Superior temporal gyrus (tissue), 1 donor: ENCODE measurements around the gene GRK6.
"Not testable (repeated sequence)": the region's sequence is repeated elsewhere in the genome, so short reads cannot be mapped to it uniquely, and the experiment has no call there.

Source experiments
- DNase-seq: peaks from one replicate; pipeline ENCODE4 v3.0.0-alpha.2; 2016; ENCODE audit errors: extremely low spot score

Gene GRK6

DNA sequence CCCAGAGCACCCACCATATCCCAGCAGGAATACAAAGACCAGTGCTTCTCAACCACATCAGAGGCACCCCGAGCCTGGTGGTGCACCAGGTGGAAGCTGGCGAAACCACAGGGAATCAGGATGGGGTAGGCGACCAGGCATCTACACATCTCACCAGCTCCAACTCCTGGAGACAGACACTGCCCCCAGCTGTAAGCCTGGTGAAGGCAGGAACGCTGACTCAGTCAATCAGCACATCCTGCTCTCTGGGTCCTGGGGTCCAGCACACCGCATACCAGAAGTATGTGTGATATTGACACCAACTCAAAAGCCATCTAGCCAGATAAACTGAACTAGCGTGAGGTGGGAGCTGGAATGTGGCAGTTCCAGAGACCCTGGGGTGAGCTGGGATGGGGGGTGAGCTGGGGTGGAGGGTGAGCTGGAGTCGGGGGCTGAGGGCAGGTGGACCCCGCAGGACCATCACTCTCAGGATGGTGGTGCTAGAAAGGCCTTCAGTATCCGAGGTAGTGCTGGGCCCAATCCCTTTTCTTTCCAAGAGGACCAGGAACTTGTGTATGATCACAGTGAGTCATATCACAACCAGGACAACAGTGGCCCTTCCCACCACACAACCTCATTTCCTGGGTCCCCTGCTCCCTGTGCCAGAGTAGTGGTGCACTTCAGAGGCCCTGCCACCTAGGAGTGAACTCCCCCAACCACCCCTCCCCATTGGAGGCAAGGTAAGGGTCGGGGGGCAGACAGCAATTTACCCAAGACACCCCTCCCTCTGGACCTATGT is 44.5 kb downstream of the GRK6 start:
- no peak for DNase-seq

DNA sequence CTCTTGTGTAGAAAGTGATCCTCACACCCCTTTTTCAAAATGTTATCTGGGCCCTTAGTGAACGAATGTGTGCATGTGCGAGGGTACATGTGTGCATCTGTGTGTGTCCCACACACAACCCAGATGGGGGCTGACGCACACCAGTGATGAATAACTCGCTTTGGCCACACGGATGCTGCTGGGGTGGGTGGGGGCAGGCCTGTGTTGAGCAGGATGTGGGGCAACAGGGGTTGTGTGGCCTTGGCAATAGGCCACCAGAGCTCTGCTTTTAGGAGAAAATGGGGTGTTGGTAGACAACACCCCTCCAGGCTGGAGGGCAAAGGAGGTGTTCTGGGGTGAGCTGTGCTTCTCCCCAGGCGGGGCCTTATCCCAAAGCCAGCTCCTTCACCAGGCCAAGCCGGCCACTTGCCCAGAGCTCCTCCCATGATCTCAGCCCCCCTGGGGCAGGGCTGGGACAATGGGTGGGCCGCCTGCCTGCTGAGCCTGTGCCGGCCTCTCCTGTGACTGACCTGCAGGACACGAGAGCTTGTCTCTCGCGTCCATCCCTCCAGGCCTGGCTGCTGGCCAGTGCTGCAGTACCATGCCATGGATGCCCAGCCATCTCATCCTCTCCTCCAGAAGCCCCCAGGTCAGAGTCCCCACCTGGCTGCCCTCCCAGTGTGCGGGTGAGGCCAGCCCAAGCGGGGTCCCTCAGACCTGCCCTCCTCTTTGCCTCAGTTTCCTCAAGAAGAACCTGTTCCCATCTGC is 45.3 kb downstream of the GRK6 start:
- DNase-seq, result no peak

DNA sequence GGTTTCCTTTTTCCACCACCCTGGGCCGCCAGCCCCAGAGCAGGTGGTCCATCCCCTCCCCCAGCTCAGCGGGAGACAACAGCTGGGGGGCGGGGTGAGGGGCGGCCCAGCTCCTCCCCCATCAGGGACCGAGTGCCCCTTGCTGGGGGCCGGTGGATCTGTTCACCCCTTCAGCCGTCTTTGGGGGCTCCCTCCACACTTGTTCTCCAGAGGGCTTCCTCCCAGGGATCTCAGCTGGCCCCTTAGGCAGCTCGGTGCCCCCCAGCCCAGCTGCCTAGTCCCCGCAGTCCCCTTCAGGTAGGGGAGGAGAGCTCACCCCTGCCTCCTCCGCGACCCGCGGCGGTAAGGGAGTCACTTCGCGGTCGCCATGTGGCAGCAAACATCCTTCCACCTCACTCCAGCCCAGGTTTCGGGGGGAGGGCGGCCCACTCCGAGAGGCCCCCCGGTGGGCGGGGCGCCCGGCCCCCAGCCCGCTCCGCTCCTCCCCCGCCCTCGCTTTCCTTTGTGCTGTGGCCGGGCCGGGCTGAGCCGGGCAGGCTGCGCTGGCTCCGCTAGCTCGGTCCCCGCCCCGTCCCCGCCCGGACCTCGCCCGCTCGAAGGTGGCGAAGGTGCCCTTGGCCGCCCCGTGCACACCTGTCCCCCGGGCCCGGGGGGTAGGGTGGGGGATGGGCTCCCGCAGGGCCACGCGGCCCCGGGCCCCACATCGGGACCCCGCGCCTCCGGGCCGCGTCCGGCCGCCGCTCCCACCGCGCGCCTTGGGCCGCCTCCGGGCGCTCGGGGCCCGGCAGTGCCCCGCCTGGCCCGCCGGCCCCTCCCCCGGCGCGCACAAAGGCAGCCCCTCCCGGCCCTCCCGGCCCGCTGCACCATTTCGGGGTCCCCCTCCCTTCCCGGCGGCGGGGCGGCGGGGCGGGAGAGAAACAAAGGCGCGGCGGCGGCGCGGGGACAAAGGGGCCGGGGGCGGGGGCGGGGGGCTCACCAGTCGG is 46.3 kb downstream of the GRK6 start:
- no peak for DNase-seq

DNA sequence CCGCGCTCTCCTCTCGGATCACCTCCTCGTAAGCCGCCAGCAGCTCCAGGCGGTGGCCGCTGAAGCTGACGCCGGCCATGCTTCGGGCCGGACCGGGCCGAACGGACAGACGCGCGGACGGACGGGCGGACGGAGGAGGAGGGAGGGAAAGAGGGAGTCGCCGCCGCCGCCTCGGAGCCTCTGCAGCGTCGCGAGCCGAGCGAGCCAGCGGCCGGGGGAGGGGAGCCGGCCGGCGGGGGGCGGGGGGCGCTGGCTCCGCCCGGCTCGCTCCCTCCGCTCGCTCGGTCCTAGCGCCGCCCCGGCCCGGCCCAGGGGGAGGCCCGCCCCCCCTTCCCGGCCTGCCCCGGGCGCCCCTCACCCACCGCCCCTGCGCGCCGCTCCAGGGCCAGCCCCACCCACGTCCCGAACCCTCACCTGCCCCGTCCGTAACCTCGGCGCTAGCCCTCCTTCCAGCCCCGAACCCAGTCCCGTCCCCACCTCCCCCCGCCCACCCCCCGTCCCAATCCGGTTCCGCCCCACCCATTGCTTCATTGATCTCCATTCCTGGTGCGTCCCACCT is 47.0 kb downstream of the GRK6 start, which contains the start of gene DBN1:
DBN1 (minus strand) TSS at position 192 of the 559 bp plus-strand sequence; CDS start at position 79, 113 bp downstream.
- DNase-seq, result no peak

DNA sequence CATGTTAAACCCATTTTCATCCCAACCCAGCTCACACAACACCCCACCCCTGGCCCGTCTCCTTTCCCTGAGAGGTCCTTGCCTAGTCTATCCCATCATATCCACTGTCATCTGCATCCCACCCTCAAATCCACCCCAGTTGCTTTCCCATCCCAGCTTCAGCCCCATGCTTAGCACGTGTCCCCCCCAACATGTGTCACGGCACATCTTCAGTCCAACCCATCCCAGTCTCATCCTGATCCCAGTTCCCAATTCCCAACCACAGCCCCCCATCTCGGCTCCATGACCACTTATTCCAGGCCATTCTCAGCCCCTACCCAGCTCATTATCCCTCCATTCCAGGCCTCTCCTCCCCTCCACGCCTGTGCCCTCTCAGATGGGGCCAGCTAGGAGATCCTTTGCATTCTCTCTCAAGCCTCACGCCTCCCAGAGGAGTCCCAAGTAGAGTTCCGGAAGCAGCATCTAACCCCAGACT is 47.6 kb downstream of the GRK6 start:
- DNase-seq, result no peak

DNA sequence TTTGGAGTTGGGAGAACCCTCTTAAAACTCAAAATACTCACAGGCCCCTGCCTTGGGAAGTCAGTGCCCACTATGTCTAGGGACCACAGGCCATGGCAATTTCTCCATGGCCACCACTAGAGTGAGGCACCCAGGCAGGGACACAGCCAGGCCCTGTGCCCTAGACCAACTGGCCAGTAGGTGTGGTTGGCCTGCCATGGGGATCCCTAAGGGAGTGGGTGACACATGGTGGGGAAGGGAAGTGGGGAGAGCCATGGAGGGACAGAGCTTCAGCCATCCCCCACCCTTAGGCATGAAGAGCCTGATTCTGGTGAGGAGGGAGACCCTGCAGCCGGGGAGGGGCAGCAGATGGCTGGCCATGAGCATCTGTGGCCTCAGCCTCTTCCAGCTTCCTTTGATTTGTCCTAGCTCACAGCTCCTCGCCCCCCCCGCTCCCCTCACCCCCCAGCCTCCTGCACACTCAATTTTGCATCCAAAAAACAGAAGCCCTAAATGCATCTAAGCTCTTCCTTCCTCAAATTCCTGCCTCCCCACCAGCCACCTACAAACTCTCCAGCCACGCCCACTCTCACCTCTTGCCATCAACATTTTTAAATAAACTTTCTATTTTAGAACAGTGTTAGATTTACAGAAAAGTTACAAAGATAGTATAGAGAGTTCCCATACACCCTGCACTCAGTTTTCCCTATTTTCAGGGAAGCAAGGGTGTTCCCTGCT is 48.5 kb downstream of the GRK6 start:
- no peak for DNase-seq

DNA sequence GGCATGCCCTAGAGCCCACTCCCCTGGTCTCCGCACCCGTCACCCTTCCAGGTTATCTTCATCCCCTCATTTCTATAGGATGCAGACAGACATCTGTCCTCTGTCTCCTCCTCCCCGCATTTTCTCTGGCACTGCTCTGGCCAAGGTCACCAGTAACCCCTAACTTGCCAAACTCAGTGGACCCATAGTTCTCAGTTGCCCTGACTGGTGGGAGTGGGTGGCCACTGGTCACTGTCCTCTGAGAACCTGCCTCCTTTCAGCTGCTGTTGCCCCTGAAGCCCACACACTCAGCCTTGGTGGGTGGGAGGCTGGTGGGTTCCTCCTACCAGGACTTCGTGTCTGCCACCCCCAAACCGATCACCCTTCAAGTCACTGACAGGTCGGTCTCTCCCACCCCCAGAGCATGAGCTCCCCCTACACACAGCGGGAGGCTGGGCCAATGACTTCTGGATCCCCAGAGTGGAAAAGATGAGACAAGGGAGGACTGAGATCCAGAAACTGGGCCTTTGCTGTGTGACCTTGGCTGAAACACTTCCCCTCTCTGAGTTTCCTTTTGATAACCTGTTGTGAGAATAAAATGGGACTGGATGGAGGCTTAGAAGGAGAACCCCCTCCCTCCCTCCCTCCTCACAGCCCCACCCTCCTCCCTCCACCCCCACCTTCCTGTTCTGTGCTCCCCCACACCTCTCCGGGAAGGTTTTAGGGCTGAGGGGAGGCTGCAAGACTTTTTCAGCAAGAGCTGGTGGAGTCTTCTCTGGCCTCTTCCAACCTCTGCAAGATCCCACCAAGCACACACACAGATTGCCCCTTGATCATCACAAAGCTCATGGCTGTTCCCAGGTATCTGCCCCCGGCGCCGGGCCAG is 49.3 kb downstream of the GRK6 start:
- DNase-seq, result no peak

DNA sequence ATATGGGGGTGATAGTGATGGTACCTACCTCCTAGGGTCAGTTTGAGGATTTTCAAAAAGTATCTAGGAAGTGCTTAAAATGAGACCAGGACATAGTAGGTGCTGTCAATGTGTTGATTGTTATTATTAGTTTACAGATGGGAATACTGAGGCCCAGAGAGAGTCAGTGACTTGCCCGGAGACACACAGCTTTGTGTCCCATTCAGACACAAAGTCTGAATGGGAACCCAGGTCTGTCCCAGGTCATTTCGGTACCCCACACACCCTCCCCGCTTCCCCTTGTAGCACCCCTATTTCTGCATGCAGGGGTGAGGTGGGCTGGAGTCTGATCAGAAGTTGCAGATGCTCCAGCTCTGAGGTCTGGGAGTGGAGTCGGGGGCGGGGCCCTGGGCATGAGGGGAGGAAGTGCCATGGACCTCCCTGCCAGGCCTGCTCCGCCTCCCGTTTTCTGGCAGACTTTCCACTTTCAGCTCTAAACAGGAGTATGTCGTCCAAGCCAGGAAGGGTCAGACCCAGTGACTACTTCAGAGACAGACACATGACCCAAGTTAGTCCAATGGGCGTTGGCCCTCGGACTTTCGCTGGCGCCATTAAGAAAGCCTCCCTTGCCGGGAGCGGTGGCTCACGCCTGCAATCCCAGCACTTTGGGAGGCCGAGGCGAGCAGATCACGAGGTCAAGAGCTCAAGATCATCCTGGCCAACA is 50.2 kb downstream of the GRK6 start:
- no peak for DNase-seq

DNA sequence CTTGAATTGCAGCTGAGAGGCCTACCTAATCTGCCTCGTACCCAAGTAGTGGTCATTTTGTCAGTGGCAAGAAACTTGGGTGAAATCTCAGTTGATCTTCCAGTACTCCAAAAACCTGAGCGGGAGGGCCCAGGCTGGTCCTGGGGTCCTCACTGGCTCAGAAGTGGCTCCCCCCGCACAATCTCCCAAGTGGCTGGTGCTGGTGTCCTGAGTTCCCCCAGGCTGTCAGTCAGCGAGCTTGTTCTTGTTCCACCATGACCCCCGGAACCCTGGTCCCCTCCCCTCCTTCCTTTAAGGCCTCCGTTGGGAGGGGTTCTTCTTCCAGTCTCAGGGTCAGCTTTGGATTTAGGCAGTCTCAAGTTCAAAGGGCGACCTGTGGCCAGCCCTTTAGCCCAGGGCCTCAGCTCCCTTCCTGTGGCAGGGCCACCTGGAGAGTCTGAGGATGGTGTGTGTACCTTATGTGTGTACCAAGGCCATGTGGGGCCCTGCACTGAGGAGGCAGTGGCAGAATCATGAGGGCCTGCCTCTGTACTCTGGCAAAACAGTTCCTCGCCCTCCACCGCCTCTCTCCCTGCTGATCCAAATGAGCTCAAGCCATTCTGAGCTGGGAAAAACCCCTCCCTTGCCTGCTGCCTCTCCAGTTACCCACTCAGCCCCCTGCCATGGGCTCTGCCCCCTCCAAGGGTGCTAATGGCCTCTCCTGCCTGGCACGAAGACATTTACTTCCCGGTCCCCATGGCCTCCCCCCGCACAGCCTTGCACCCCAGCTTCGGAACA is 51.4 kb downstream of the GRK6 start:
- DNase-seq, result no peak

DNA sequence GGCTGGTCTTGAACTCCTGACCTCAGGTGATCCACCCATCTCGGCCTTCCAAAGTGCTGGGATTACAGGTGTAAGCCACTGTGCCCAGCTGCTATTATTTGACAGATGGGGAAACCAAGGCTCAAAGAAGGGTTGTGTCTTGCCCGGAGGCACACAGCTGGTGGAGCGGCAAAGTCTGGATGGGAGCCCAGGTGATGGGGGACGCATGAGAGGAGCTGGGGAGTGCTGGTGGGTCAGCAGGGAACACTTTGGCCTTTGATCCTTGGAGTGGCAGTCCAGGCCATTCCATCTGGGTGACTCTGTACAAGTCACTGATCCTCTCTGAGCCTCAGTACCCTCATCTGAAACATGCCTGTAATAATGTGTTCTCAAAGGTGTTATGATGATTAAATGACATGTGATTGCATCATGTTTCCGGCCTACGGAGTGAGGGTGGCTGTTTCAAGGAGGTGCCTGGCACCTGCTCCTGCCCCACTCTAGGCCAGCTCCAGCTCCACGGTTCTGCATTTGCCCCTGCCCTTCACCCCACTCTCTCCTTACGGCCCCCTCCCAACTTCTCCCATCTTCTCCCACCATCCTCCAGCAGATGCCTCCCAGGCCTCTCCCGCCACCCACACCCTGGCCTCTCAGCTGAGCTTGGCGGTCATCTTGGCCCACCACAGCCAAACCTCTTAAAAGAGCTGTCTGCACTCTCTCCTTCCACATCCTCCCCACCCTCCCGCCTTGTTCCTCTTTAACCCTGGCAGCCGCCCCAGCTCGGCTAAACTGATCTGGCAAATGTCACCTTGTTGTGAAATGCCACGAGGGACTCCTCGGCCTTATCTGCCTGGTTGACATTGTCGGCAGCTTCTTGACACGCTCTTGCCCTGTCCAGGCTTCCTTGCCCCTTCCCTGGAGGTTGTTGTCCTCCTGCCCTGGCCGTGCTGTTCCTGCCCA is 52.5 kb downstream of the GRK6 start:
- DNase-seq, result no peak

DNA sequence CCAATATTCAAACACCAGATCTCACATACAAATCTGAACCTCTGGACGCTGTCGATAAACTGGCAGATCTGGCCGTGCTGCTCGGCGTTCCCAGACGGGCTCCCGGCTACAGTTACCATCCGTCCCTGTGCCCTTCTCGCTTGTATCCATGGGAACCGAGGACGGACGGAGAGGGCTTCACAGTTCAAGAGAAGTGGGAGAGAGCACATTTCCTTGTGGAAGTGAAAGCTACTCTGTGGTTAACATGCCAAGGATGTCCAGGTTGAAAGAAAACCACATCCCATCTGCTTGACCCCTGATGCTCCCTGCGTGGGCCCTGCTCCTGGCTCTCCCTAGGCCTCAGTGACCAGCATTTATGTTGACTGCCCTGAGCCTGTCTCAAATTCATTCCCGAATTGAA is 53.3 kb downstream of the GRK6 start:
- no peak for DNase-seq

DNA sequence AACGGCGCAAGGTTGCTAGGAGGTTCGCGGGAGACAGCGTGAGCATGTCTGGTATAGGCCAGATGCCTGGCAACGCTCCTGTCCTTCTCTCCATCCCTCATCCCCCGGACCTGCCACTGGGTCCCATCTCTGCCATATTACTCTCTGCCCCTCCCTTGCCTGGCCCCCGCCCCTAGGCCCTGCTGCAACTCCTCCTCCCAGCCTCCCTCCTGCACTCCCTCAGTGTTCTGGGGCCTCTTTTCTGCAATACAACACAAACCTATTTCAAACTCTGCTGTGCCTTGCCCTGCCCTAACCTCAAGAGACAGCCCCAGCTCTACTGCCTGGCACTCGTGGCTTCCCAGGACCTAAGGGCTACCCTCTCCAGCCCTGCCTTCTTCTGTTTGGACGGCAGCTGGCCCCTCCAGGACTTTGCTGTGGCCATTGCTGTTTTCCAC is 55.9 kb downstream of the GRK6 start:
- DNase-seq, result no peak

DNA sequence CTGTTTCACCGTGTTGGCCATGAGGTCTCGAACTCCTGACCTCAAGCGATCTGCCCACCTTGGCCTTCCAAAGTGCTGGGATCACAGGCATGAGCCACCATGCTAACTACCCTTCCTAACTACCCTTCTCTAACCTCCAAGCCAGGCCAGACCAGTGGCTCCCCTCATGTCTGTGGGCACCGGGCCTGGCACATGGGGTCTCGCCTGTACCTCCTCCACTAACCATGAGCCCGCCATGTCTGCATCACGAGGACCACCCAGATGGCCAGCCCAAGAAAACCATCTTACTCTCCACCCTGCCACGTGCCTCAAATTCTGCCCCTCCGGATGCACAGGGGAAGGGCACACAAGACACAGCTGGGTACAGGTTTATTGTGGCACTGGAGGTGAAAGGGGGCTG is 56.6 kb downstream of the GRK6 start:
- no peak for DNase-seq

DNA sequence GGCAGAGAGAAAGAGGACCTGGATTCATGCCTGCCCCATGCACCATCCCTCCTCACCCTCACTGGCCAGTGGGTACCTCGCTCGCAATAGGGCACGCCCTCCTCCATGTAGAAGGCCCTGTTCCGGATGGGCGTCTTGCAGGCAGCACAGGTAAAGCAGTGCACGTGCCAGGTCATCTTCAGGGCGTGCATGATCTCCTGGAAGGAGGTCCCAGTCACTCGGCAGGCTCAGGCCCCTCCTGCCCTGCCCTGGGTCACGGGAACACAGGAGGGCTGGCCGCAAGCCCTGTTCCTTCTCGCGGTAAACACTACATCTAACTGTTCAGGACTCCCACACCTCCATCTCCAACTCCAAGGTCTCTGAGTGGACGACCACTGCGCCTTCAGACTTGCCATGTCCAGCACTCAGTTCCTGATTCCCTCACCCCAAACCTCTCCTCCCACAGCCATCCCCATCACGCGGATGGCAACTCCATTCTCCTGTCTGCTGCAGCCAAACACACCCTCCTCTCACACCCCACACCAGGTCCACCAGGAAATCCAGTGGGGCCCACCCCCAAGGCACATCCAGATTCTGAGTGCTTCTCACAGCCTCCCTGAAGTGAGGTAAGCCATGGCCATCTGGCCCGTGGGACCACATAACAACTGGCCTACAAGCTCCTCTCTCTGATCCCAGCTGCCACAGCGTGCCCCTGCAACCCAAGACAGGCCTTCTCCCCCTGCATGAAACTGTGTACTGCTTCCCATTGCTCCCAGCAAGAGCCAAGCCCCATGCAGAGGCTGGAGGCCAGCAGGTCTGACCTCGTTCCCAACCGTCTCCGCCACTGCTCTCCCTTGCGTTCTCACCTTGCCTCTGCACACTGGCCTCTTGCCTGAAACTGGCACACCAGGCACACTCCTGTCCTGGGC is 57.8 kb downstream of the GRK6 start:
- DNase-seq, result no peak

DNA sequence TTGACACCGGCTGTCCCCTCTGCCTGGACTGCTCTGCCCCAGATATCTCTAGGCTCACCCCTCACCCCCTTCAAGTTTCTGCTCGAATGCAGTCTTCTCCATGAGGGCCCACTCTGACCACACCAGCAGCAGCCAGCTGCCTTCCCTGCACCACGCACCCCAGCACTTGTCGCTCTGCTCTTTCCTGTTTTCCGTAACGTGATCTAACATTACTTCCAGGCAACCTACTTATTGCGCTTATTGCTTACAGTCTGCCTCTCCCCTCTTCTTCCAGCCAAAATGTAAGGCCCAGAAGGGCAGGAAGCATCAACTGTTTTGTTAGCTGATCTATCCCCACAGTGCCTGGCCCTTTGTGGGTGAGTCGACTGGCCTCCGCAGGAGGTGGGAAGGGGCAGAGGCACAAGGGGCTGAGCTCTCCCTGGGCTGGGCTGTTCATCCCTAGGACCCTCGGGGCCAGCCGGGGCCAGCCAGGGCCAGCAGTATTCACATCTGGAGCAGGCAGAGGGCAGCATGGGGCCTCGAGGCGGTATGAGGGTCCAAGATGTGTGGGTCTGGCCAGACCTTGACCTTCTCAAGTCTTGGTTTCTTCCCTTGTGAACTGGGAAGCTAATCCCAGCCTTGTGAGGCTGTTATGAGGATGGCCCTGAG is 58.5 kb downstream of the GRK6 start:
- no peak for DNase-seq

DNA sequence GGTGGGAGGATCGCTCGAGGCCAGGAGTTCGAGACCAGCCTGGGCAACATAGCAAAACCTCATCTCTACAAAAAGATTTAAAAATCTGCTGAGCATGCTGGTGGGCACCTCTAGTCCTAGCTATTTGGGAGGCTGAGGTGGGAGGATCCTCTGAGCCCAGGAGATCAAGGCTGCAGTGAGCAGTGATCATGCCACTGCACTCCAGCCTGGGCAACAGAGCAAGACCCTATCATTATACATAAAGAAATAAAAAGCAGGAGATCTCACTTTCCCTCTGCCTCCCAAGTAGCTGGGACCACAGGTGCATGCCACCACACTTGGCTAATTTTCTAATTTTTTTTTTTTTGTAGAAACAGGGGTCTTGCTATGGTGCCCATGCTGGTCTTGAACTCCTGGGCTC is 59.3 kb downstream of the GRK6 start:
- DNase-seq, result not testable (repeated sequence)
